ENCODE data around the gene SORCS2.

SORCS2 gene

DNA sequence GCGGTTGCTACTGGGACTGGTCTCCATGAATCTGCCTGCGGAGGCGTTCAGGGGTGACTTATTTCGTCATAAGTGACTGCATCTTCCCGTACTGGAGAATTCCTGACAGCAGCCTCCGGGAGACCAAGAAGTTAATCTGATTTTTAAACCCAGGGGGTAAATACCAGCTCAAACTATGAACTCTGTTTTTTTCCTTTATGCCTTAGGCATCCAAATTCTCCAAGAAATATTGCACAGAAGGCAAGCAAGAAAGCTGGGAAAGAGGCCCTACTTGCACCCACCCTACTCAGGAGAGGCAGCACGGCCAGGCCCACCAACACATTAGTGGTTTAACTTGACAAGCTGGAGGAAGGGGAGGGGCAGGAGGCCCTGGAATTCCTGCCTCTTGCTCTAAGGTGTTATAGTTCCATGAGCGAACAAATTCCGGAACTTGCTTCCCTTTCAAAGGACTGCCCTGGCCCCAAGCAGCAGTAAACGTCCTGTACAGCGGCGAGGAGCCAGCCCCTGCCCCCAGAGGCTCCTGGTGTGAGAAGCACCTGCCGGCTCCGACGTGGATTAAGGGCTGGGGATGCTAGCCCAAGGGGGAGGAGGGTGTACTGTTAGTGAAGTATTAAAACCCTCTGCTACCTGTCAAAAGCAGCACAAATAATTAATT lies 570.2 kb downstream of the SORCS2 start:
- Mint-ChIP-seq H3K4me3 (no peak overlapping the region), H3K9me3 (no peaks in the 10 kb centered on the region), H3K27ac (no peak overlapping the region), H3K27me3 (no peaks in the 10 kb centered on the region), H3K36me3 (ENCODE audit: low read depth) (peaks cover 44% of the 10 kb centered on the region), H3K4me1 (ENCODE audit: low read depth) (peaks cover 37% of the 10 kb centered on the region)
- no peak for DNase-seq

DNA sequence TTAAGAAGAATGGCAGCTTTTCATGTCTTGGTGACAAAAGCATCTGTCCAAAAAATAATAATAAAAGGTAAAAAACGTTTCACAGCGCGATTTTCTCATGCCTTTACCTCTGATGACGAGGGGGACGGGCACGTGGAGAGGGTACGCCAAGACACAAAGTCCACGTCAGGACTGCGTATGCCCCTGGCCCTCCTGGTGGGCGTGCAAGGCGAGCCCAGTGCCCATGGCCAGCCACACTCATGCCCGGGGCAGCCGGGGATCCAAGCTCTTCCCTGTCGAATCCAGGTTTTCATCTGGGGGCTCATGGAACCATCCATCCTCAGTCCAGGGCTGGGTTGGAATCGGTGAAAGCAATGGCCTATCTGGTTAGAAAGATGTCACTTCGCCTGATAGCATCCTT lies 570.8 kb downstream of the SORCS2 start:
- Mint-ChIP-seq H3K9me3 (no peaks in the 10 kb centered on the region), H3K4me1 (ENCODE audit: low read depth) (peaks cover 32% of the 10 kb centered on the region), H3K36me3 (ENCODE audit: low read depth) (peaks cover 50% of the 10 kb centered on the region), H3K27ac (peak overlapping the region; percentile 64), H3K27me3 (no peaks in the 10 kb centered on the region), H3K4me3 (no peak overlapping the region)
- DNase-seq = no peak

DNA sequence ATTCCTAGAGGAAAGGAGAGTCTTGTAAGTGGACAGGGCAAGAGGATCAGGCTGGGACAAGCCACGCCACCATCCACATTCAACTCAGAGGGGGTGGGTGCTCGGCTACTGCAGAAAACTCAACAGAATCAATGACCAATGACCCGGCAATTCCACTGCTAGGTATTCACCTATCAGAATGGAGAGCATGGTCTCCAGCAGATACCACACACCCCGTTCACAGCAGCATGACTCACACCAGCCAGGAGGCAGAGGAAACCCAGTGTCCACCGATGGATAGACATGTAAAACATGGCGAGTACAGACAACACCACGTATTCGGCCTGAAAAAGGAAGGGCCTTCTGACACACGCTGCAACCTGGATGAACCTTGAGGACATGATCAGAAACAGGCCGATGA lies 571.5 kb downstream of the SORCS2 start:
- no peaks in the 10 kb centered on the region for H3K9me3 Mint-ChIP-seq
- H3K4me3 Mint-ChIP-seq = no peak overlapping the region
- H3K36me3 Mint-ChIP-seq (ENCODE audit: low read depth) = peaks cover 57% of the 10 kb centered on the region
- H3K27me3 Mint-ChIP-seq = no peaks in the 10 kb centered on the region
- DNase-seq = no peak
- H3K4me1 Mint-ChIP-seq (ENCODE audit: low read depth) = peaks cover 26% of the 10 kb centered on the region
- no peak overlapping the region for H3K27ac Mint-ChIP-seq

DNA sequence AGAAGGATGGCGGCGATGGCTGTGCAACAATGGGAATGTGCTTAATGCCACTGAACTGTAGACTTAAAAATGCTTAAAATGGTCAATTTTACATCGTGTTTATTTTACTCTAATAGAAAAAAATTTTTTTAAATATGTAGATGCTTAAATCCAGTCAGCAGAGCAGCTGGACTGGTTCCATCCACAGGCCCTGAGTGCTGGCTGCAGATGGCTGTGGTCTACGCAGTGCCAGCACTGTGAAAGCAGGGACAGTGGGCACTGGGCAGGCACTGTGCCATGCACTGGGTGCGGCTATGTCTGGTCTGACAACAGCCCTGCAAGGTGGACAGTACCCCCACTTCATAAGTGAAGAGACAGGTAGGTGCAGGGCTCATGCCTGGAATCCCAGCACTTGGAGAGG lies 572.1 kb downstream of the SORCS2 start:
- no peak overlapping the region for H3K4me3 Mint-ChIP-seq
- DNase-seq = no peak
- no peaks in the 10 kb centered on the region for H3K27me3 Mint-ChIP-seq
- peaks cover 21% of the 10 kb centered on the region for H3K4me1 Mint-ChIP-seq (ENCODE audit: low read depth)
- no peaks in the 10 kb centered on the region for H3K9me3 Mint-ChIP-seq
- no peak overlapping the region for H3K27ac Mint-ChIP-seq
- H3K36me3 Mint-ChIP-seq (ENCODE audit: low read depth) = peaks cover 62% of the 10 kb centered on the region

DNA sequence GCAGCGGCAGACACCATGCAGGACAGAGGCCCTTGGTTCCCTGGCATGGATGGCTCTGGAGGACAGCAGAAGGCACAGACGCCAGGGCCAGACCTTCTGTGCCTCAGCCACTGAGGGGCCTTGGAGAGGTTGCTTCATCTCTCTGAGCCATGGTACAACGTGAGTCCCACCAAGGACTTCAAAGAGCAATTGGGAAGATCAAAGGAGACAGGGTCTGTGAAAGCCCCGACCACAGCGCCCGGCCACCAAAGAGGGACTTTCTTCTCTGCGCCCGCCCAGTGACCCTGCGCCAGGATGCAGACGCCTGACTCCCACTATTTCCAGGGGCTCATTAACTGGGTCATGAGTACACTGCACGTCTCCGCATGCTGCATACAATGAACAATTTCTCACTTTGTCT lies 573.3 kb downstream of the SORCS2 start:
- DNase-seq = no peak
- Mint-ChIP-seq H3K4me1 (ENCODE audit: low read depth) (peaks cover 21% of the 10 kb centered on the region), H3K4me3 (no peak overlapping the region), H3K27me3 (no peaks in the 10 kb centered on the region), H3K27ac (peak overlapping the region; percentile 22), H3K9me3 (no peaks in the 10 kb centered on the region), H3K36me3 (ENCODE audit: low read depth) (peaks cover 71% of the 10 kb centered on the region)

DNA sequence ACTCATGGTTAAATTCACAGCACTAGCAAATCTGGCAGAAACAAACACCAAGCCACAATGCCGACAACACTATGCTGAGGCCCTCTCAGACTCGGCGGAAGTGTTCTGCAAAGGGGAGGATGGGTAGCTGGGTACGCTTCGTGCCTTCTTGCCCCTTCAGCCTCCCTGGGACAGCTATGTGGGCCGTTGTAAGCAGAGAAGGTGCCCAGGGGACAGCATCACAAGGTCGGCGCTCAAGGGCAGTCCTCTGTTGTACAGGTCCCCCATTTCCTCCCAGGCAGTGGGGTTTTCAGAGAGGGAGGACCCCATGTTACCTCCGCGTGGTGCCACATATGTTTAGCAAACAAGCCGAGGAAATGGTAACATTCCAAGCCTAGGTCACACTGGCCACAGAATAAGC lies 573.7 kb downstream of the SORCS2 start:
- Mint-ChIP-seq H3K4me1 (ENCODE audit: low read depth) (peaks cover 26% of the 10 kb centered on the region), H3K27ac (no peak overlapping the region), H3K9me3 (no peaks in the 10 kb centered on the region), H3K4me3 (no peak overlapping the region), H3K36me3 (ENCODE audit: low read depth) (peaks cover 75% of the 10 kb centered on the region), H3K27me3 (no peaks in the 10 kb centered on the region)
- no peak for DNase-seq

DNA sequence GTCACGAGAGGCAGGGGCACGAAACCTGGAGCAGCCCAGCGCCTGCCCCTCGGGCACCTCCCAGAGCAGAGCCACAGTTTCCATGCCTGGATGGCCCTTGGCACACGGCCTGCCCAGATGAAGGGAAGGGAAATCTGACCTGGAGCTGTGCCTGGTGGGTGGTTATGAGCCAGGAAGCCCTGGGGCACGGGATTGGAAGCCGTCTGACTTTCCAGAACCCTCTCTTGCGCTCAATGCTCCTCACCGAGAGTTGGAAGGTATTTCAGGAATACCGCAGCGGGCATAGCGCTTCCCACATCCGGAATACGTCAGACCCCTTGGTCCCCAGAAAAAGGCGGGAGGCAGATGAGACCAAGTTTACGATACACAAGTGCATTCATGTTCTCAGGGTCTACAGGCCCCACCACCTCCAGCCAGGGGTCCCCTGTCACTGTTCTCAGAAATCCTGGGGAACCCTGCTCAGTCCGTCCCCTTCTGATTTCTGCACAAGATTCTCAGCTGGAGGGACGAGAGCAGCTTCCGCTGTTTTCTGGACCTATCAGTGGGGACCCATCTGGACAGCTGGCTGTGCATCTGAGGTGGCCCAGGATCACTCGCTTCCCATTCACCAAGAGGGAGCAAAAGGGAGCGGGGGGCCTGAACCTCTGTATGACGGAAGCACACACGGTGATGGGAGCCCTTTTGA lies 574.5 kb downstream of the SORCS2 start:
- no peaks in the 10 kb centered on the region for H3K9me3 Mint-ChIP-seq
- H3K36me3 Mint-ChIP-seq (ENCODE audit: low read depth) = peaks cover 73% of the 10 kb centered on the region
- no peak overlapping the region for H3K27ac Mint-ChIP-seq
- H3K27me3 Mint-ChIP-seq = no peaks in the 10 kb centered on the region
- peaks cover 25% of the 10 kb centered on the region for H3K4me1 Mint-ChIP-seq (ENCODE audit: low read depth)
- DNase-seq = no peak
- no peak overlapping the region for H3K4me3 Mint-ChIP-seq

DNA sequence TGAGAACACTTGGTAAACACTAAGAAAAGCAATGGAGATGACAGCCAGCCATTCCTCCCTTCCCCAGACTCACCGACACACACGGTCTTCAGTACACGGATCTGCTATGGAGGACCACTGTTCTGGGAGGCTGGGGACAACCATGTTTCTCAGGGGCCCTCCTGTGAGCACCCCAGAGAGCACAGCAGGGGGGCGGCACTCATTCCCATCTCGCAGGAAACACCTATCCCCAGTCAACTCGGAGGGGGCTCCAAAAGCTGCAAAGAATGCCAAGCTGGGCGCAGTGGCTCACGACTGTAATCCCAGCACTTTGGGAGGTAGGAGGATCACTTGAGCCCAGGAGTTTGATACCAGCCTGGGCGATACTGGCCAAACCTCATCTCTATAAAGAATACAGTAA lies 575.2 kb downstream of the SORCS2 start:
- Mint-ChIP-seq H3K4me3 (no peak overlapping the region), H3K4me1 (ENCODE audit: low read depth) (peaks cover 27% of the 10 kb centered on the region), H3K27me3 (no peaks in the 10 kb centered on the region), H3K27ac (no peak overlapping the region), H3K9me3 (no peaks in the 10 kb centered on the region), H3K36me3 (ENCODE audit: low read depth) (peaks cover 74% of the 10 kb centered on the region)
- DNase-seq = no peak

DNA sequence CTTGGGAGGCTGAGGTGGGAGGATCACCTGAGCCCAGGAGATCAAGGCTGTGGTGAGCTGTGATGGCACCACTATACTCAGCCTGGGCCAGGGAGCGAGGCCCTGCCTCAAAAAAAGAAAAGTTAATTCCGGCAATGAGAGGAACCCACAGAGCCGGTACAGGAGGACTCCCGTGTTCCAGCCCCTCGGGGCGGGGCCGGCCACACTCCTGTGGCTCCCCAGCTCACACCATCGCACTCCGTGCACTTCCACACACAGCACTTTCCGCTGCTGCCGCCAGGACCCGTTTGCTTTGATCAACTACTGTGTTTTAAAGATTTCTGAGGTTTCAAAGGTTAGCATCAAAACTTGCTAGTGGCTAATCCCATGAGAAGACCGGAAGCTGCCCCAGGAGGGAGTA lies 575.6 kb downstream of the SORCS2 start:
- H3K9me3 Mint-ChIP-seq = no peaks in the 10 kb centered on the region
- no peak for DNase-seq
- no peaks in the 10 kb centered on the region for H3K27me3 Mint-ChIP-seq
- peaks cover 29% of the 10 kb centered on the region for H3K4me1 Mint-ChIP-seq (ENCODE audit: low read depth)
- peaks cover 78% of the 10 kb centered on the region for H3K36me3 Mint-ChIP-seq (ENCODE audit: low read depth)
- H3K4me3 Mint-ChIP-seq = no peak overlapping the region
- no peak overlapping the region for H3K27ac Mint-ChIP-seq

DNA sequence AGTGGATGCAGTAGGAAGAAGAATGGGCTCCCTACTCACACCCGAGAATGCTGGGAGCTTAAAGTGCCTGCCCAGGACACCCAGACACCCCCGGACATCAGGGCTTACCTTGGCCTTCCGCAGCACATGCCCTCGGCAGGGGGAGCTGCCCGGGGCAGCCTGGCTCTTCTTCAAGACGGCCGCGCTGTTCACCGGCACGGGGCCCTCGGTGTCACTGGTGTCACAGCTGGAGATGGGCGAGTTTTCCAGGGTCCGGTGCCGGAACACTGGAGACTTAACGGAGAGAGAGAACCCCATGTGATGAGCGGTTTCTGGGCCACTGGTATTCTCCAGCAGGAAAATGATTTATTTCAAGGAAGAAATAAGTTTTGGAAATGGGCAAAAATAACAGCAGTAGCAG lies 576.4 kb downstream of the SORCS2 start:
- Mint-ChIP-seq H3K27ac (no peak overlapping the region), H3K27me3 (no peaks in the 10 kb centered on the region), H3K9me3 (no peaks in the 10 kb centered on the region), H3K36me3 (ENCODE audit: low read depth) (peaks cover 78% of the 10 kb centered on the region), H3K4me1 (ENCODE audit: low read depth) (peaks cover 30% of the 10 kb centered on the region), H3K4me3 (no peak overlapping the region)
- DNase-seq = no peak

DNA sequence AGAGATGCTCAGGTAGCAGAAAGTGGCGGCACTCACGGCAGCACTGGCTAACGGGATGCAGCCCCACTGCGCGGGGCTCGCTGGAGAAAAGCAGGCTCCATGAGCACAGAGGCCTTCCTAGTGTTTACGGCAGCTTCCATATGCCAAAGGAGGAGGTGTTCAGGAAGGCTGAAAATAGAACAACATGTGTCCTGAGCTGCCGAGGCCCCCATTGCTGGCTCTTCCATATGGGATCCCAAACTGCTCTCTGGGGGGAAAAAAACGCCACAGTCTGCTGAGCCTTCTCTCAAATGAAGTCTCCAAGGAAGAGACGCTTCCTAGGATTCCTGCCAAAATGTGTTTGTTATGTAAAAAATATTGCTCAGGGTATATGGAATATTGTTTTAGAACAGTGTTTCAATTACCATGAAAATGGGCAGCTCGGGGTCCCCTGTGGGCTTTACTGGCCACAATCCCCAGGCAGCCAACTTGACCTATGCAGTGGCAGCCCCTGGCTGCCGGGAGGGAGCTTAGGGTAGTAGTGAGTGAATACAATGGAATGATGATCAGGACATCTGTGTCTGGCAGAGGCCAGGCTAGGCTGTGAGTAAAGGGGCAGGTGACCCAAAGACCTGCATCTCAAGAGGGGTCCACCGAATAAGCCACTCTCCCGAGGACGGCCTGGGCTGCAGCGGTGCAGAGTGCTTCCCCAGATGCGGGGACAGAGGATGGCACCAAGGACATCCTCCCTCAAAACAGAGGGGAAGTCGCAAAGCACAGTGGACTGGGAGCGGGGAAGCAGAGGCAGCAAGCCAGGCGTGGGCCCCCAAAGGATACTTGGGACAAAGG lies 577.3 kb downstream of the SORCS2 start:
- no peak for DNase-seq

DNA sequence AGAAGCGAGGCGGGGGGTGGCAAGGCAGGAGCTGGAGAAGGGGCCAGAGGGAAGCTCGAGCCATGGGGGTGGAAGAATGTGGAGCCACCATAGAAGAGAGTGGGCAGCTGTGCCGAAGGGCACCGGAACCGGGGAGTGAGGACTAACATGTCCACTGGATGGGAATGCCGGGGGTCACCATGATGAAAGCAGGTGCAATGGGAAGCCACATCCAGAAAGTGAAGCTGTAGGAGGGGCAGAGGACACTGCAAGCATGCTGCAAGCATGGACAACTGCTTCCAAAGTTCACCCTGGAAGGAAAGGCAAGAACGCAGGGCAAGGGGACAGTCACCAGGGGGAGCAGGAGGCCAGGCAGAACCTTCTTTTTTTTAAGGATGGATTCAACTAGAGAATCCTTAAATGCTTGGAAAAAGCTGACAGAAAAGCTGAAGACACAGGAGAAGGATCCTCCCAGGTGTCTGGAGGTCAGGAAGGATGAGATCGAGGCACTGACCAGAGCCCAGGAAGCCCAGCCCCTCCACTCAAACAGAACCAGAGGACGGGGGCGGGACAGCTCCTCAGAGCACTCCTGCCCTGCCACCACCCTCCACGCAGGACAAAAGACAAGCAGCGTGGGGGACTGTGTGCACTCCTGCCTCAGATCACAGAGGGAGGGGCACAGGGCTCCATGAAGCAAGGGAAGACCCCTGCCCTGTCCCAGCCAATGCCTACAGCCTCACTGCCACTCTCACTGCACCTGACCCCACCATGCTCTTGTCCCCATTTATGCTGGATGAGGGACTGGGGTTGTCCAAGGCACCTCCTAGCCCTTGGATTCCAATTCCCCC lies 578.1 kb downstream of the SORCS2 start:
- Mint-ChIP-seq H3K4me3 (no peak overlapping the region), H3K9me3 (no peaks in the 10 kb centered on the region), H3K27me3 (no peaks in the 10 kb centered on the region), H3K4me1 (ENCODE audit: low read depth) (peaks cover 30% of the 10 kb centered on the region), H3K27ac (peak overlapping the region; percentile 71), H3K36me3 (ENCODE audit: low read depth) (peaks cover 87% of the 10 kb centered on the region)
- no peak for DNase-seq

More for the DNA sequence above, 577.3 kb downstream of the SORCS2 start:
- peaks cover 30% of the 10 kb centered on the region for H3K4me1 Mint-ChIP-seq (ENCODE audit: low read depth)
- H3K27me3 Mint-ChIP-seq = no peaks in the 10 kb centered on the region
- H3K27ac Mint-ChIP-seq = peak overlapping the region; percentile 68
- H3K4me3 Mint-ChIP-seq = no peak overlapping the region
- no peaks in the 10 kb centered on the region for H3K9me3 Mint-ChIP-seq
- H3K36me3 Mint-ChIP-seq (ENCODE audit: low read depth) = peaks cover 82% of the 10 kb centered on the region

DNA sequence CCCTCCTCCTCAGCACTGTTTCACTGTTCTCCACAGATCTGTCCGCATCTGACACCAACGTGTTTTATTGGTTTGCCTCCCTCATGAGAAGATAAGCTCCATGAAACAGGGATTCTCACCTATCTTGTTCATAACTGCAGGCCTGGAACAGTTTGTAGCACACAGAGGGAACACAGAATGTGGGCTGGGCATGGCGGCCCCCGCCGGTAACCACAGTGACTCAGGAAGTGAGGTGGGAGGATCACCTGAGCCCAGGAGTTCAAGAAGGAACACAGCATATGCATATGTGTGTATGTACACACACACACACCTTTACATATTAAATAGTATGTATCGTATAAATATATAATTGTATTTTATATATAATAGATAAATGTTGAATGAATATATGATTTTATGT lies 578.7 kb downstream of the SORCS2 start:
- Mint-ChIP-seq H3K27ac (peak overlapping the region; percentile 71), H3K36me3 (ENCODE audit: low read depth) (peaks cover 82% of the 10 kb centered on the region), H3K4me3 (no peak overlapping the region), H3K4me1 (ENCODE audit: low read depth) (peaks cover 30% of the 10 kb centered on the region), H3K27me3 (no peaks in the 10 kb centered on the region), H3K9me3 (no peaks in the 10 kb centered on the region)
- peak; percentile 48 for DNase-seq
